Activated naive CD4-positive, alpha-beta T cell treated with anti-CD3 and anti-CD28 coated beads for 36 hours (primary cell): Measurements from ENCODE around the gene FXYD5. TPM values are rescaled to one million over a fixed set of nuclear protein-coding genes. Genes with fewer than 3 reads are reported as not detected.
"Not testable (repeated sequence)": the region's sequence is repeated elsewhere in the genome, so short reads cannot be mapped to it uniquely, and the experiment has no call there.

ENCODE experiments used
- CTCF ChIA-PET: fragments of 350-600 bp; sonication (Branson Sonifier 250); formaldehyde crosslinking; loops from one replicate; lab custom pipeline; 2021; ENCODE audit warnings: antibody characterized with exemption; lab: Charles Lee
- DNase-seq: peaks from one replicate; pipeline ENCODE4 v3.0.0-alpha.2; 2020
- H3K27ac Mint-ChIP-seq: one replicate; pipeline ENCODE4 v1.8.0; 2021; ENCODE audit warnings: mild to moderate bottlenecking, mixed read lengths
- H3K27me3 Mint-ChIP-seq: one replicate; pipeline ENCODE4 v1.8.0; 2021; ENCODE audit warnings: low read depth, mixed read lengths
- H3K36me3 Mint-ChIP-seq: one replicate; pipeline ENCODE4 v1.8.0; 2021; ENCODE audit warnings: low read depth, mixed read lengths
- H3K4me1 Mint-ChIP-seq: one replicate; pipeline ENCODE4 v1.8.0; 2021; ENCODE audit warnings: low read depth, mixed read lengths
- H3K4me3 Mint-ChIP-seq: one replicate; pipeline ENCODE4 v1.8.0; 2021; ENCODE audit warnings: mild to moderate bottlenecking, moderate library complexity, mixed read lengths
- H3K9me3 Mint-ChIP-seq: one replicate; pipeline ENCODE4 v1.8.0; 2021; ENCODE audit warnings: mixed read lengths
- intact Hi-C: fragments of 100-400 bp; cut with micrococcal nuclease; formaldehyde crosslinking; loops from one replicate; pipeline ENCODE4 v1.15.1; 2023
- total RNA-seq, 2 experiments: library from RNA; stranded (reverse); gene quantifications; one replicate each; pipeline ENCODE4 v1.2.3, GENCODE V29; 2021

Gene FXYD5
- total RNA-seq, 2 experiments from 2014 or later: 289 to 294 TPM

GRCh38 chr19:35178701-35179100 is 24.2 kb downstream of the FXYD5 start:
- Mint-ChIP-seq H3K36me3 (peaks cover 1% of the 10 kb centered on the region), H3K27me3 (no peaks in the 10 kb centered on the region), H3K27ac (no peak overlapping the region), H3K4me1 (peaks cover 26% of the 10 kb centered on the region), H3K9me3 (peaks cover 7% of the 10 kb centered on the region), H3K4me3 (no peak overlapping the region)
- intact Hi-C loops: no loop called here
- no peak for DNase-seq
- CTCF ChIA-PET: interaction anchor here (1.2 kb wide), 1 partner anchor 135 kb away, joined by 5 read pairs; no protein-coding TSS in a partner anchor

- H3K9me3 Mint-ChIP-seq: peaks cover 11% of the 10 kb centered on the region
- H3K4me1 Mint-ChIP-seq: peaks cover 24% of the 10 kb centered on the region
- H3K36me3 Mint-ChIP-seq: peaks cover 1% of the 10 kb centered on the region
- no peak for DNase-seq
- CTCF ChIA-PET: interaction anchor here (0.6 to 1.2 kb wide), 3 partner anchors 19 to 136 kb away, joined by 4 to 5 read pairs (median 5); no protein-coding TSS in a partner anchor
- no peak overlapping the region for H3K4me3 Mint-ChIP-seq
- H3K27me3 Mint-ChIP-seq: no peaks in the 10 kb centered on the region
- intact Hi-C loops: no loop called here
- no peak overlapping the region for H3K27ac Mint-ChIP-seq
These were observed 25.3 kb downstream of the FXYD5 start for GRCh38 chr19:35179830-35180229.

GRCh38 chr19:35181387-35181786 is 26.9 kb downstream of the FXYD5 start:
- Mint-ChIP-seq H3K36me3 (peaks cover 1% of the 10 kb centered on the region), H3K9me3 (peaks cover 11% of the 10 kb centered on the region), H3K4me3 (no peak overlapping the region), H3K4me1 (peaks cover 16% of the 10 kb centered on the region), H3K27me3 (no peaks in the 10 kb centered on the region), H3K27ac (no peak overlapping the region)
- no peak for DNase-seq
- CTCF ChIA-PET: no interaction called here
- intact Hi-C loops: no loop called here

- H3K27ac Mint-ChIP-seq: no peak overlapping the region
- intact Hi-C loops: no loop called here
- no peaks in the 10 kb centered on the region for H3K27me3 Mint-ChIP-seq
- no peak overlapping the region for H3K4me3 Mint-ChIP-seq
- H3K36me3 Mint-ChIP-seq: no peaks in the 10 kb centered on the region
- H3K9me3 Mint-ChIP-seq: peaks cover 4% of the 10 kb centered on the region
- H3K4me1 Mint-ChIP-seq: peaks cover 6% of the 10 kb centered on the region
- DNase-seq: no peak
- CTCF ChIA-PET: interaction anchor here (0.6 kb wide), 1 partner anchor 8 kb away, joined by 3 read pairs; no protein-coding TSS in a partner anchor
These were observed 29.7 kb downstream of the FXYD5 start for GRCh38 chr19:35184267-35184666.

- intact Hi-C loops: no loop called here
- CTCF ChIA-PET: interaction anchor here (0.7 kb wide), 1 partner anchor 16 kb away, joined by 3 read pairs; no protein-coding TSS in a partner anchor
These were observed 30.3 kb downstream of the FXYD5 start for GRCh38 chr19:35184884-35185283.

GRCh38 chr19:35194012-35194984 is 39.8 kb downstream of the FXYD5 start:
- intact Hi-C loops: no loop called here
- no peak overlapping the region for H3K27ac Mint-ChIP-seq

More at GRCh38 chr19:35184884-35185283, 30.3 kb downstream of the FXYD5 start:
- Mint-ChIP-seq H3K27me3 (no peaks in the 10 kb centered on the region), H3K9me3 (peaks cover 4% of the 10 kb centered on the region), H3K36me3 (no peaks in the 10 kb centered on the region), H3K4me1 (peaks cover under 1% of the 10 kb centered on the region), H3K4me3 (no peak overlapping the region), H3K27ac (no peak overlapping the region)
- DNase-seq: no peak

GRCh38 chr19:35195830-35196229 is 41.3 kb downstream of the FXYD5 start:
- Mint-ChIP-seq H3K27ac (no peak overlapping the region), H3K36me3 (no peaks in the 10 kb centered on the region), H3K9me3 (no peaks in the 10 kb centered on the region), H3K4me3 (no peak overlapping the region), H3K27me3 (no peaks in the 10 kb centered on the region), H3K4me1 (peaks cover 13% of the 10 kb centered on the region)
- CTCF ChIA-PET: interaction anchor here (0.6 to 0.8 kb wide), 3 partner anchors 16 to 273 kb away, joined by 3 to 4 read pairs (median 3); no protein-coding TSS in a partner anchor
- intact Hi-C loops: loop anchor here (2.0 kb wide), 1 partner anchor 19 kb away; no protein-coding TSS in a partner anchor
- DNase-seq: no peak

More at GRCh38 chr19:35194012-35194984, 39.8 kb downstream of the FXYD5 start:
- Mint-ChIP-seq H3K4me3 (no peak overlapping the region), H3K9me3 (no peaks in the 10 kb centered on the region), H3K4me1 (peaks cover 9% of the 10 kb centered on the region), H3K36me3 (no peaks in the 10 kb centered on the region), H3K27me3 (no peaks in the 10 kb centered on the region)
- CTCF ChIA-PET: interaction anchor here (1.5 kb wide), 1 partner anchor 23 kb away, joined by 4 read pairs; no protein-coding TSS in a partner anchor
- no peak for DNase-seq

- H3K27ac Mint-ChIP-seq, H3K36me3 Mint-ChIP-seq, H3K9me3 Mint-ChIP-seq, H3K4me3 Mint-ChIP-seq, CTCF ChIA-PET, H3K27me3 Mint-ChIP-seq: not testable (repeated sequence)
- H3K4me1 Mint-ChIP-seq: peaks cover 21% of the 10 kb centered on the region
- DNase-seq: peak; percentile 51
- intact Hi-C loops: loop anchor here (2.0 kb wide), 1 partner anchor 18 kb away; no protein-coding TSS in a partner anchor
These were observed 42.3 kb downstream of the FXYD5 start for GRCh38 chr19:35196861-35197260.

GRCh38 chr19:35199481-35199880 is 44.9 kb downstream of the FXYD5 start:
- intact Hi-C loops: no loop called here
- H3K9me3 Mint-ChIP-seq: no peaks in the 10 kb centered on the region
- H3K4me1 Mint-ChIP-seq: peaks cover 45% of the 10 kb centered on the region
- no peak for DNase-seq
- H3K27ac Mint-ChIP-seq: no peak overlapping the region
- H3K36me3 Mint-ChIP-seq: no peaks in the 10 kb centered on the region
- no peak overlapping the region for H3K4me3 Mint-ChIP-seq
- H3K27me3 Mint-ChIP-seq: no peaks in the 10 kb centered on the region
- CTCF ChIA-PET: no interaction called here

- peak overlapping the region; percentile 92 for H3K27ac Mint-ChIP-seq
- intact Hi-C loops: no loop called here
- H3K4me1 Mint-ChIP-seq: peaks cover 71% of the 10 kb centered on the region
- H3K27me3 Mint-ChIP-seq: no peaks in the 10 kb centered on the region
- no peak overlapping the region for H3K4me3 Mint-ChIP-seq
- no peak for DNase-seq
- H3K9me3 Mint-ChIP-seq: peaks cover 1% of the 10 kb centered on the region
- no peaks in the 10 kb centered on the region for H3K36me3 Mint-ChIP-seq
- CTCF ChIA-PET: interaction anchor here (0.6 kb wide), 1 partner anchor 23 kb away, joined by 4 read pairs; no protein-coding TSS in a partner anchor
These were observed 48.5 kb downstream of the FXYD5 start for GRCh38 chr19:35202722-35203688.

GRCh38 chr19:35204799-35205732 is 50.5 kb downstream of the FXYD5 start:
- peaks cover 78% of the 10 kb centered on the region for H3K4me1 Mint-ChIP-seq
- H3K9me3 Mint-ChIP-seq: peaks cover 4% of the 10 kb centered on the region
- peak overlapping the region; percentile 92 for H3K27ac Mint-ChIP-seq
- peak overlapping the region; percentile 9 for H3K4me3 Mint-ChIP-seq
- no peaks in the 10 kb centered on the region for H3K36me3 Mint-ChIP-seq
- H3K27me3 Mint-ChIP-seq: no peaks in the 10 kb centered on the region
- CTCF ChIA-PET: no interaction called here
- intact Hi-C loops: no loop called here
- peak; percentile 55 for DNase-seq
